HCT116 (cell line): ENCODE results near the gene ATXN7L3B.

ENCODE experiments used
- CTCF ChIP-seq, 3 experiments: fragments of 200-600 bp in 1 of 3; sonication (generic) in 1 of 3; IDR thresholded peaks in 2 of 3; conservative IDR thresholded peaks in 1 of 3; 2 replicates each; pipeline ENCODE4 v1.5.1; 2012 to 2017; ENCODE audit warnings: low read depth in 2 of 3, low read length in 2 of 3, antibody characterized with exemption in 1 of 3, borderline replicate concordance in 1 of 3, control low read depth in 1 of 3, mild to moderate bottlenecking in 1 of 3, mixed read lengths in 1 of 3, mixed run types in 1 of 3, moderate library complexity in 1 of 3; ENCODE audit not compliant: insufficient read depth in 1 of 3
- EZH2 ChIP-seq: fragments of 200-600 bp; sonication (generic); IDR thresholded peaks from 2 replicates; pipeline ENCODE4 v1.6.1; 2017; ENCODE audit warnings: antibody characterized with exemption, mixed run types
- EZH2phosphoT487 ChIP-seq: fragments of 200-600 bp; IDR thresholded peaks from 2 replicates; pipeline ENCODE4 v1.6.1; 2018; ENCODE audit warnings: antibody characterized with exemption, borderline replicate concordance
- POLR2A ChIP-seq: IDR thresholded peaks from 2 replicates; pipeline ENCODE4 v1.7.0; 2011; ENCODE audit warnings: borderline replicate concordance; ENCODE audit not compliant: insufficient read depth, insufficient read length; ENCODE audit errors: extremely low read depth
- POLR2AphosphoS5 ChIP-seq: IDR thresholded peaks from 2 replicates; pipeline ENCODE4 v1.6.1; 2011; ENCODE audit warnings: mild to moderate bottlenecking, low read depth, low read length, moderate library complexity
- RAD21 ChIP-seq: IDR thresholded peaks from 2 replicates; pipeline ENCODE4 v1.6.1; 2012; ENCODE audit warnings: low read depth, mild to moderate bottlenecking
- REST ChIP-seq: IDR thresholded peaks from 2 replicates; pipeline ENCODE4 v1.6.1; 2012; ENCODE audit warnings: low read depth
- SP1 ChIP-seq: IDR thresholded peaks from 2 replicates; pipeline ENCODE4 v1.6.1; 2012; ENCODE audit warnings: low read depth
- SRF ChIP-seq: IDR thresholded peaks from 2 replicates; pipeline ENCODE4 v1.6.1; 2012; ENCODE audit warnings: low read depth
- ZBTB33 ChIP-seq: IDR thresholded peaks from 2 replicates; pipeline ENCODE4 v1.6.1; 2011; ENCODE audit warnings: mild to moderate bottlenecking, low read length, moderate library complexity; ENCODE audit not compliant: insufficient replicate concordance; ENCODE audit errors: extremely low read depth
- ZNF274 ChIP-seq: fragments of 200-500 bp; sonication (Bioruptor generic); IDR thresholded peaks from 2 replicates; pipeline ENCODE4 v1.6.1; 2014; ENCODE audit warnings: mild to moderate bottlenecking, low read depth, low read length, inconsistent platforms

- TF ChIP-seq POLR2AphosphoS5 = no peak
- no peak for TF ChIP-seq REST
- no peak for TF ChIP-seq EZH2
- no peak for TF ChIP-seq SP1
- no peak for TF ChIP-seq EZH2phosphoT487
- no peak for TF ChIP-seq CTCF (IDR thresholded peaks at IDR 0.05 in 2 of 3, conservative IDR thresholded peaks at IDR 0.05 in 1 of 3; ENCODE audit: borderline replicate concordance in 1 of 3, insufficient read depth in 1 of 3, low read depth in 2 of 3, low read length in 2 of 3)
- TF ChIP-seq POLR2A = no peak
- no peak for TF ChIP-seq RAD21
- TF ChIP-seq ZNF274 = no peak
- no peak for TF ChIP-seq ZBTB33
- TF ChIP-seq SRF = no peak
Measured at GRCh38 chr12:74584483-74585062, 46.9 kb downstream of the ATXN7L3B start.
